K562 (cell line): Measurements from ENCODE around the gene LTO1. TPM values are rescaled to one million over a fixed set of nuclear protein-coding genes. Genes with fewer than 3 reads are reported as not detected.
A peak's percentile ranks its signal among the peaks of the same experiment; 100 is the strongest.

Experiments used
- ATAC-seq: fragments of 200-7000 bp; cut with Tn5 transposase; 3 replicates; pipeline ENCODE4 v1.9.1; 2020; ENCODE audit warnings: moderate library complexity
- BruUV-seq: library from RNA; stranded (reverse); fragments of 400-500 nt; replicated peaks from 2 replicates; lab custom pipeline; 2021; lab: Mats Ljungman, UMichigan
- CTCF ChIA-PET: fragments of 300-600 bp; formaldehyde crosslinking; extraction: SDS; loops from one replicate; lab custom pipeline; 2021; ENCODE audit warnings: low intra/inter-chr PET ratio; lab: Yijun Ruan, JAX
- POLR2A ChIA-PET: fragments of 300-600, 350-650 bp; sonication (Branson Sonifier 250); formaldehyde crosslinking; extraction: SDS; loops from one replicate; lab custom pipeline; 2021; ENCODE audit warnings: antibody characterized with exemption, inconsistent platforms; lab: Yijun Ruan, JAX
- DNase-seq, 4 experiments: peaks; one replicate each; pipeline versions ENCODE4 v3.0.0 to v3.0.0-alpha.2; 2011 to 2018; ENCODE audit warnings: low spot score in 3 of 4, mixed read lengths in 3 of 4; ENCODE audit errors: extremely low read depth in 1 of 4
- FAIRE-seq: peaks from 2 replicates; lab custom pipeline; 2011; peaks lifted over from hg19 to GRCh38; lab: Jason Lieb, UNC
- H2AFZ ChIP-seq: 2 replicates; pipeline ENCODE4 v1.6.0; 2011; ENCODE audit warnings: low read depth, low read length, control low read depth, inconsistent platforms
- H3K27ac ChIP-seq: fragments of 200-600 bp; 3 replicates; pipeline ENCODE4 v1.8.0; 2011; ENCODE audit warnings: low read depth, mild to moderate bottlenecking, control low read depth, inconsistent platforms, low read length, moderate library complexity, mixed read lengths; ENCODE audit errors: extremely low read depth
- H3K27me3 ChIP-seq, 2 experiments: fragments of 300-600 bp in 1 of 2; 2 replicates in 1 of 2; 3 replicates in 1 of 2; pipeline versions ENCODE4 v1.6.0 to v1.8.0; 2011; ENCODE audit warnings: inconsistent platforms in 2 of 2, low read length in 2 of 2, mild to moderate bottlenecking in 1 of 2, mixed read lengths in 1 of 2, moderate library complexity in 1 of 2; ENCODE audit not compliant: control insufficient read depth in 2 of 2, insufficient read depth in 2 of 2
- H3K36me3 ChIP-seq: fragments of 300-600 bp; 3 replicates; pipeline ENCODE4 v1.8.0; 2011; ENCODE audit warnings: mild to moderate bottlenecking, low read length, inconsistent platforms; ENCODE audit not compliant: control insufficient read depth, insufficient read depth
- H3K4me1 ChIP-seq, 2 experiments: fragments of 200-600 bp in 1 of 2; replicated peaks in 1 of 2; 2 replicates in 1 of 2; 3 replicates in 1 of 2; pipeline versions ENCODE4 v1.5.1 to v1.8.0; 2011; ENCODE audit warnings: inconsistent platforms in 2 of 2, low read length in 2 of 2, mild to moderate bottlenecking in 1 of 2, mixed read lengths in 1 of 2, moderate library complexity in 1 of 2; ENCODE audit not compliant: control insufficient read depth in 2 of 2, insufficient read depth in 2 of 2
- H3K4me2 ChIP-seq: 2 replicates; pipeline ENCODE4 v1.6.1; 2011; ENCODE audit warnings: low read length, control low read depth, inconsistent platforms, mixed read lengths; ENCODE audit not compliant: insufficient read depth
- H3K4me3 ChIP-seq: fragments of 200-600 bp; sonication (generic), shearing (Covaris generic); 2 replicates; pipeline ENCODE4 v1.5.1; 2016; ENCODE audit warnings: control low read depth, inconsistent platforms
- H3K79me2 ChIP-seq: fragments of 200-600 bp; 3 replicates; pipeline ENCODE4 v1.8.0; 2011; ENCODE audit warnings: low read length, inconsistent platforms; ENCODE audit not compliant: control insufficient read depth, insufficient read depth
- H3K9ac ChIP-seq, 2 experiments: 2 replicates each; pipeline versions ENCODE4 v1.6.0 to v1.6.1; 2011; ENCODE audit warnings: low read depth in 2 of 2, low read length in 2 of 2, control low read depth in 1 of 2, inconsistent platforms in 1 of 2, mild to moderate bottlenecking in 1 of 2, mixed read lengths in 1 of 2; ENCODE audit not compliant: insufficient read depth in 1 of 2
- H3K9me1 ChIP-seq: one replicate; pipeline ENCODE4 v1.6.0; 2011; ENCODE audit warnings: inconsistent platforms, mild to moderate bottlenecking, low read length, moderate library complexity; ENCODE audit not compliant: control insufficient read depth, insufficient read depth
- H3K9me3 ChIP-seq: replicated peaks from 2 replicates; pipeline ENCODE4 v1.5.1; 2011; ENCODE audit warnings: low read depth, low read length, inconsistent platforms; ENCODE audit not compliant: control insufficient read depth, insufficient read depth
- H4K20me1 ChIP-seq: replicated peaks from 2 replicates; pipeline ENCODE4 v1.6.1; 2011; ENCODE audit warnings: low read length, inconsistent platforms, mixed read lengths; ENCODE audit not compliant: control insufficient read depth, insufficient read depth
- BHLHE40 ChIP-seq: IDR thresholded peaks from 2 replicates; pipeline ENCODE4 v1.6.1; 2011; ENCODE audit warnings: low read length, improper control_type of control experiment
- CCNT2 ChIP-seq: IDR thresholded peaks from 2 replicates; pipeline ENCODE4 v1.6.1; 2011; ENCODE audit warnings: borderline replicate concordance, low read depth, mild to moderate bottlenecking, moderate library complexity, mixed read lengths, low read length; ENCODE audit not compliant: insufficient read length; ENCODE audit errors: extremely low read depth
- NCOA1 ChIP-seq: fragments of 450-650 bp; IDR thresholded peaks from 2 replicates; pipeline ENCODE4 v1.6.1; 2016; ENCODE audit warnings: low read depth
- PCBP1 ChIP-seq: fragments of 200-400 bp; formaldehyde crosslinking; IDR thresholded peaks from 2 replicates; pipeline ENCODE4 v1.6.1; 2018; ENCODE audit warnings: mild to moderate bottlenecking, low read depth, low read length; ENCODE audit not compliant: poor library complexity, severe bottlenecking
- SNRNP70 ChIP-seq: fragments of 200-400 bp; formaldehyde crosslinking; optimal IDR thresholded peaks from 2 replicates; pipeline ENCODE3; 2017; ENCODE audit warnings: low read depth, low read length
- TCF7 ChIP-seq: sonication (generic); IDR thresholded peaks from 2 replicates; pipeline ENCODE4 v1.6.1; 2016; ENCODE audit warnings: antibody characterized with exemption, borderline replicate concordance
- ZBTB17 ChIP-seq: fragments of 450-650 bp; formaldehyde crosslinking; IDR thresholded peaks from 2 replicates; pipeline ENCODE4 v1.4.0; 2020; ENCODE audit warnings: mild to moderate bottlenecking
- WGBS: fragments of 100-300 bp; shearing (Covaris generic); methylation state at CpG from one replicate; pipeline ENCODE4 v1.1.6; 2016; ENCODE audit warnings: low coverage, mixed read lengths; ENCODE audit not compliant: insufficient coverage; ENCODE audit errors: missing lambda C conversion rate; 5-methylcytosine and 5-hydroxymethylcytosine counted together
- in situ Hi-C: fragments of 300-500 bp; cut with MboI; formaldehyde crosslinking; loops from 4 replicates; pipeline ENCODE4 v1.15.0; 2018; ENCODE audit warnings: inconsistent platforms, mixed read lengths
- intact Hi-C: fragments of 100-400 bp; cut with micrococcal nuclease; formaldehyde crosslinking; loops from 2 replicates; pipeline ENCODE4 v1.14.2; 2022
- polyA plus RNA-seq, 8 experiments: library from polyadenylated mRNA; depleted of rRNA in 4 of 8; stranded (reverse) in 5 of 8; unstranded in 3 of 8; fragments of >200 nt; fragmentation: Nextera tagmentation in 2 of 8; fragmentation: Illumina TruSeq in 1 of 8; extraction: Ambion mirVana in 2 of 8; extraction: Trizol in 1 of 8; gene quantifications; 2 replicates each; pipeline versions ENCODE4 v1.2.1 to v1.2.3, GENCODE V29; 2011 to 2014; ENCODE audit warnings: inconsistent platforms in 1 of 8, missing spikeins in 1 of 8
- total RNA-seq, 7 experiments: library from RNA; depleted of rRNA in 6 of 7; stranded (reverse); fragments of >200 nt in 6 of 7; fragmentation: Illumina TruSeq in 2 of 7; extraction: Trizol in 2 of 7; gene quantifications; 2 replicates each; pipeline versions ENCODE4 v1.2.1 to v1.2.3, GENCODE V29; 2011 to 2021; ENCODE audit warnings: low replicate concordance in 1 of 7
- TF ChIP-seq, protein P1 (sequence below): fragments of 250-450 bp; sonication (Bioruptor Pico); IDR thresholded peaks from 2 replicates; pipeline ENCODE4 v1.8.0; 2022; ENCODE audit warnings: inconsistent platforms
- TF ChIP-seq, protein P2 (sequence below): fragments of 250-450 bp; sonication (Bioruptor Pico); IDR thresholded peaks from 2 replicates; pipeline ENCODE4 v1.4.0; 2020; ENCODE audit warnings: mild to moderate bottlenecking
- TF ChIP-seq, protein P3 (sequence below): fragments of 250-450 bp; sonication (Bioruptor Pico); IDR thresholded peaks from 2 replicates; pipeline ENCODE4 v1.4.0; 2020; ENCODE audit warnings: mild to moderate bottlenecking, moderate library complexity
- TF ChIP-seq, protein P4 (sequence below), 3 experiments: fragments of 200-800 bp in 1 of 3; sonication (Bioruptor generic) in 1 of 3; sonication (generic) in 1 of 3; formaldehyde crosslinking in 1 of 3; IDR thresholded peaks; 2 replicates each; pipeline versions ENCODE4 v1.6.1 to v1.8.0; 2016 to 2022; ENCODE audit warnings: mild to moderate bottlenecking in 2 of 3, missing compliant biosample characterization in 2 of 3, missing genetic modification characterization in 2 of 3, missing genetic modification reagents in 1 of 3

The LTO1 gene
- total and polyA plus RNA-seq, 9 of the 15 experiments (the other 6 are each of a cell fraction or from before 2014, with no cell fraction given) = 2.6 to 43.4 (median 19.1) TPM

DNA sequence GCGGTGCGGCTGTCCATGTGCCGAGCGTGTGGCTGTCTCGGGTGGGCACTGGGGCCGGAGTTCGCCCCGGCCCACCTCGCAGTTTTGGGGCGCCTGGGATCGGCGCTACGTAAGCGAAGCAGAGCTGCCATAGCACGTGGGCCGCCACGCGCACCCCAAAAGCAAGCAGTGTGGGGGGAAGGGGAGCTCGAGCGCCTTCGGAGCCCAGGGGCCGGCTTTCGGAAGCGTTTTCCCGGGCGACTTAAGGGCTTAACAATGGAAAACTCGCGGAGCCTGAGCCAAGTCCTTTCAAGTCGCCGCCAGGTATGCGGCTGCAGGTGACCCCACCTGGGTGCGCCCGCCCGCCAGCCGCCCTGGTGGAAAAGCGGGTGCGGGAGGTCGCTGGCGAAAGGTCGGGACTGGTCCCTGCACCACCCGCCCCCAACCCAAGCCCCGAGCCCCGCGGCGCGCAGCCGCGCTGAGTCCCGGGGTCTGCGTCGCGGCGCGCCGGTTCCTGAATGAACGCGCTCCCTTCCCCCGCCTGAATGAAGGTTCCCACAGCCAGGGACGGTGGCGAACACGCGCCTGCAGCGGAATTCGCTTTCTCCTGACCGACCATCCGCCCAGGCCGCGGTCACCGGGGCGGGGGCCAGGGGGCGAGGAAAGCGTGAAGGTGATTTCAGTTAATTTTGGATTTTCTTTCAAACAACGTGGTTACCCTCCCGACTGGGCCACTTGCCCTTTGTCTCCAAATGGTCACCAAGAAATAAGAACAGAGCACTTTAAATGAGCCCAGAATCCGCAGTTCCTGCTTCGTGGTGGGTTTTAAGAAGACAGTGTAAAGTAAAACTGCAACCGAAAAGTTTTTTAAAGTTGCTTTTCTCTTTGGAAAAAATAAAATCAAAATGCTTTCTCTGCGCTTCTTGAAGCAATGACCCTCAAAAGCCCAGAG, 36.9 kb downstream of the LTO1 start:
- Histone ChIP-seq H2AFZ (0 out of 2 replicates have a peak overlapping the region, but pooled peaks have one; percentile 39), H3K27me3 (peaks cover 13 to 20% of the 10 kb centered on the region in 2 experiments), H4K20me1 (no peaks in the 10 kb centered on the region; the same call in 1 of the 2 replicates), H3K36me3 (no peaks in the 10 kb centered on the region), H3K27ac (no peak overlapping the region), H3K9ac (no peak overlapping the region), H3K9me3 (no peaks in the 10 kb centered on the region), H3K9me1 (no peaks in the 10 kb centered on the region), H3K79me2 (peaks cover 4% of the 10 kb centered on the region; the same call in 1 of the 3 replicates), H3K4me1 (peaks cover 4 to 49% of the 10 kb centered on the region in 2 experiments; a peak in 3 of 5 replicates), H3K4me2 (no peak overlapping the region), H3K4me3 (peak overlapping the region; percentile 36; the same call in 1 of the 2 replicates)
- ChIA-PET POLR2A (no interaction called here), CTCF (no interaction called here)
- DNase-seq (no peak), ATAC-seq (no peak), FAIRE-seq (no peak)
- in situ Hi-C loops = no loop called here
- intact Hi-C loops = no loop called here
- BruUV-seq = no TSS peak
- WGBS = 55% methylated on average over 41 of the region's 78 CpGs
- no peak for TF ChIP-seq SNRNP70
- no peak for TF ChIP-seq CCNT2
- TF ChIP-seq, protein P1, sequence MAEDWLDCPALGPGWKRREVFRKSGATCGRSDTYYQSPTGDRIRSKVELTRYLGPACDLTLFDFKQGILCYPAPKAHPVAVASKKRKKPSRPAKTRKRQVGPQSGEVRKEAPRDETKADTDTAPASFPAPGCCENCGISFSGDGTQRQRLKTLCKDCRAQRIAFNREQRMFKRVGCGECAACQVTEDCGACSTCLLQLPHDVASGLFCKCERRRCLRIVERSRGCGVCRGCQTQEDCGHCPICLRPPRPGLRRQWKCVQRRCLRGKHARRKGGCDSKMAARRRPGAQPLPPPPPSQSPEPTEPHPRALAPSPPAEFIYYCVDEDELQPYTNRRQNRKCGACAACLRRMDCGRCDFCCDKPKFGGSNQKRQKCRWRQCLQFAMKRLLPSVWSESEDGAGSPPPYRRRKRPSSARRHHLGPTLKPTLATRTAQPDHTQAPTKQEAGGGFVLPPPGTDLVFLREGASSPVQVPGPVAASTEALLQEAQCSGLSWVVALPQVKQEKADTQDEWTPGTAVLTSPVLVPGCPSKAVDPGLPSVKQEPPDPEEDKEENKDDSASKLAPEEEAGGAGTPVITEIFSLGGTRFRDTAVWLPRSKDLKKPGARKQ = no peak
- TF ChIP-seq TCF7 = no peak
- no peak for TF ChIP-seq BHLHE40
- TF ChIP-seq PCBP1 = peak; percentile 65
- no peak for TF ChIP-seq NCOA1
- TF ChIP-seq, protein P2, sequence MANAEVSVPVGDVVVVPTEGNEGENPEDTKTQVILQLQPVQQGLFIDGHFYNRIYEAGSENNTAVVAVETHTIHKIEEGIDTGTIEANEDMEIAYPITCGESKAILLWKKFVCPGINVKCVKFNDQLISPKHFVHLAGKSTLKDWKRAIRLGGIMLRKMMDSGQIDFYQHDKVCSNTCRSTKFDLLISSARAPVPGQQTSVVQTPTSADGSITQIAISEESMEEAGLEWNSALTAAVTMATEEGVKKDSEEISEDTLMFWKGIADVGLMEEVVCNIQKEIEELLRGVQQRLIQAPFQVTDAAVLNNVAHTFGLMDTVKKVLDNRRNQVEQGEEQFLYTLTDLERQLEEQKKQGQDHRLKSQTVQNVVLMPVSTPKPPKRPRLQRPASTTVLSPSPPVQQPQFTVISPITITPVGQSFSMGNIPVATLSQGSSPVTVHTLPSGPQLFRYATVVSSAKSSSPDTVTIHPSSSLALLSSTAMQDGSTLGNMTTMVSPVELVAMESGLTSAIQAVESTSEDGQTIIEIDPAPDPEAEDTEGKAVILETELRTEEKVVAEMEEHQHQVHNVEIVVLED (CRISPR knock-in tag) = no peak
- TF ChIP-seq, protein P3, sequence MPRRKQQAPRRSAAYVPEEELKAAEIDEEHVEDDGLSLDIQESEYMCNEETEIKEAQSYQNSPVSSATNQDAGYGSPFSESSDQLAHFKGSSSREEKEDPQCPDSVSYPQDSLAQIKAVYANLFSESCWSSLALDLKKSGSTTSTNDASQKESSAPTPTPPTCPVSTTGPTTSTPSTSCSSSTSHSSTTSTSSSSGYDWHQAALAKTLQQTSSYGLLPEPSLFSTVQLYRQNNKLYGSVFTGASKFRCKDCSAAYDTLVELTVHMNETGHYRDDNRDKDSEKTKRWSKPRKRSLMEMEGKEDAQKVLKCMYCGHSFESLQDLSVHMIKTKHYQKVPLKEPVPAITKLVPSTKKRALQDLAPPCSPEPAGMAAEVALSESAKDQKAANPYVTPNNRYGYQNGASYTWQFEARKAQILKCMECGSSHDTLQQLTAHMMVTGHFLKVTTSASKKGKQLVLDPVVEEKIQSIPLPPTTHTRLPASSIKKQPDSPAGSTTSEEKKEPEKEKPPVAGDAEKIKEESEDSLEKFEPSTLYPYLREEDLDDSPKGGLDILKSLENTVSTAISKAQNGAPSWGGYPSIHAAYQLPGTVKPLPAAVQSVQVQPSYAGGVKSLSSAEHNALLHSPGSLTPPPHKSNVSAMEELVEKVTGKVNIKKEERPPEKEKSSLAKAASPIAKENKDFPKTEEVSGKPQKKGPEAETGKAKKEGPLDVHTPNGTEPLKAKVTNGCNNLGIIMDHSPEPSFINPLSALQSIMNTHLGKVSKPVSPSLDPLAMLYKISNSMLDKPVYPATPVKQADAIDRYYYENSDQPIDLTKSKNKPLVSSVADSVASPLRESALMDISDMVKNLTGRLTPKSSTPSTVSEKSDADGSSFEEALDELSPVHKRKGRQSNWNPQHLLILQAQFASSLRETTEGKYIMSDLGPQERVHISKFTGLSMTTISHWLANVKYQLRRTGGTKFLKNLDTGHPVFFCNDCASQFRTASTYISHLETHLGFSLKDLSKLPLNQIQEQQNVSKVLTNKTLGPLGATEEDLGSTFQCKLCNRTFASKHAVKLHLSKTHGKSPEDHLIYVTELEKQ (CRISPR knock-in tag) = no peak
- TF ChIP-seq, protein P4, sequence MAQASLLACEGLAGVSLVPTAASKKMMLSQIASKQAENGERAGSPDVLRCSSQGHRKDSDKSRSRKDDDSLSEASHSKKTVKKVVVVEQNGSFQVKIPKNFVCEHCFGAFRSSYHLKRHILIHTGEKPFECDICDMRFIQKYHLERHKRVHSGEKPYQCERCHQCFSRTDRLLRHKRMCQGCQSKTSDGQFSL (CRISPR knock-in tag; IDR thresholded peaks at IDR 0.05) = 0 out of 2 replicates have a peak, but pooled peaks have one; percentile 38
- TF ChIP-seq, protein P4 (tag; IDR thresholded peaks at IDR 0.05) = no peak
- TF ChIP-seq ZBTB17 (CRISPR knock-in tag) = no peak
